CD4-positive, alpha-beta T cell treated with Interleukin-12 subunit alpha and Interleukin-12 subunit beta, for 1 hour (primary cell): ENCODE data around the gene CNIH1.
"Not testable (repeated sequence)": the region's sequence is repeated elsewhere in the genome, so short reads cannot be mapped to it uniquely, and the experiment has no call there.

Source experiments
- DNase-seq: peaks from one replicate; pipeline ENCODE4 v3.0.0-alpha.2; 2020

CNIH1 gene

DNA sequence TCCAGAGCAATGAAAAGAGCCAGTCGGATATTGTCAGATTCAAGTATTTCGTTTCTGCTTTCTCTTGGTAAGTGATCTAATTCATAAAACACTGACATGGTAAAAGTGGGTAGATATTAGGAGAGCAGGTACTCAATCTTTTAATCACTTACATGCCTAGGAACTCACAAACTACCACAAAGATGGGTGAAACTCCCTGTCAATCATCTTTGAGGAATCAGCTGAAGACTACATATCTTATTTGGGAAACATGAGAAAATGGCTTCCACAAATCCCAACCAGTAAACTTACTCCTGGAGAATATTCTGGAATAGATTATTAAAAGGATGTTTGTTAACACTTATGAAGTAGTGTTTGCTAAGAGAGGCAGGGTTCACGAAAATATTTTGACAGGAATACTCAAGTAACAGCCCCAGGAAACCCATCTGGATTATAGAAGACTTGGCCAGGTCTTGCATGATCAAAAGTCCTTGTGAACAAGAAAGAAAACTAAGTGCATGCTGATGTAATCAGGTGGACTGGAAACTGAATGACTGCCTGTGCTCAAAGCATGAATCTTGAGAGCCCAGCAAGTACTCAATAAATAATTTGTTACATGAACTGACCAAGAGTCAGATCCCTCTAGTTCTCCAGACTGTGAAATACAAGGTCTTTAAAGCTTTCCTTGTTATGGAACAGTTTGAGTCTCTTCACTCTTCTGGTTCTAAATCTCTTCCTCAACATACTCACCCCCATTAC lies 15.5 kb downstream of the CNIH1 start:
- no peak for DNase-seq

- DNase-seq: no peak
Measured at GRCh38 chr14:54425068-54425467, 16.1 kb downstream of the CNIH1 start.

DNA sequence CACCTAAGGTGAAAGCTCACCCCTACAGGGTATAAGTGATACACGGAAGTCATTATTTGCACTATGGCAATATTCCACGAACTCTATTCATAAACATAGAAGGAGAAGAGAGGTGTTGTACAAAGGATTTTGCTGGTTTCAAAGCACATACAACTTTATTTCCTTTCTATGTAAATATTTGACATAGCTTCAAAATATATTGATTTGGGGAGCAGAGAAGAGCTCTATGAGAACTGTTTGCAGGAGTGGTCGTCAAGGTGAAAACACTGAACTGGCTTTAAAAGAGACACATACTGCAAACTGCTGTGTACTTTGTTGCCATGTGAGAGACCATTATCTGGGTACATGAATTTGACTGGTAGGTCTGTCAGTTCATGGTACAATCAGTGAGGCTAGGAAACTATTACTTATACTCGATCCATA lies 16.7 kb downstream of the CNIH1 start:
- no peak for DNase-seq

GRCh38 chr14:54423991-54424390 lies 17.2 kb downstream of the CNIH1 start:
- no peak for DNase-seq

- peak; percentile 16 for DNase-seq
Measured at GRCh38 chr14:54420478-54421142, 20.6 kb downstream of the CNIH1 start.

DNA sequence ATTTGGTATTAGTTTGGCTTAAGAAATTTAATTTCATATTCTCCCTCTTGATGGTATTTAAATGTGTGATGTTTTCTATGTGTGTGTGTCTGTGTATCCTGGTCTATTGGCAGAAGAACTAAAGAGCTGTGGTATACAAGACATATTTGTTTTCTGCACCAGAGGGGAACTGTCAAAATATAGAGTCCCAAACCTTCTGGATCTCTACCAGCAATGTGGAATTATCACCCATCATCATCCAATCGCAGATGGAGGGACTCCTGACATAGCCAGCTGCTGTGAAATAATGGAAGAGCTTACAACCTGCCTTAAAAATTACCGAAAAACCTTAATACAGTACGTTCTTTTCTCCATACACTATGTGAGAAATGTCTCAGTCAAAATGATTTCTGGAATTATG lies 29.8 kb downstream of the CNIH1 start:
- DNase-seq: no peak

- no peak for DNase-seq
Measured at GRCh38 chr14:54410215-54410614, 31.0 kb downstream of the CNIH1 start.

GRCh38 chr14:54403401-54404005 lies 37.7 kb downstream of the CNIH1 start:
- not testable (repeated sequence) for DNase-seq

DNA sequence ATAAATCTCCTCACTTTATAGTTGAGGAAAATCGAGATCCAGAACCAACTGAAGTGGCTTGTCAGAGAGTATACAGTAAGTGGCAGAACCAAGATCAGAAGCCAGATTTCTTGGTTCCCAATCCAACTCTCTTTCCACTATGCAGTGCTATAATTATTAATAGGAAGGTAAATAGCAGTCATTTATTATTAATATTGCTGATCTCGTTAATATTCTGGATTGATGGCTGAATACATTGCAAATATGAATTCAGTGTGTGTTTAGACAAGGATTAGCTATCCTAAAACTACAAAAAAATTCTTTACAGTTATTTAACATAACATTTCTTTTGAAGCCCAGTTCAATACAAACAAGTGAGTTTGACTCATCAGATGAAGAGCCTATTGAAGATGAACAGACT lies 41.6 kb downstream of the CNIH1 start:
- DNase-seq: no peak

DNA sequence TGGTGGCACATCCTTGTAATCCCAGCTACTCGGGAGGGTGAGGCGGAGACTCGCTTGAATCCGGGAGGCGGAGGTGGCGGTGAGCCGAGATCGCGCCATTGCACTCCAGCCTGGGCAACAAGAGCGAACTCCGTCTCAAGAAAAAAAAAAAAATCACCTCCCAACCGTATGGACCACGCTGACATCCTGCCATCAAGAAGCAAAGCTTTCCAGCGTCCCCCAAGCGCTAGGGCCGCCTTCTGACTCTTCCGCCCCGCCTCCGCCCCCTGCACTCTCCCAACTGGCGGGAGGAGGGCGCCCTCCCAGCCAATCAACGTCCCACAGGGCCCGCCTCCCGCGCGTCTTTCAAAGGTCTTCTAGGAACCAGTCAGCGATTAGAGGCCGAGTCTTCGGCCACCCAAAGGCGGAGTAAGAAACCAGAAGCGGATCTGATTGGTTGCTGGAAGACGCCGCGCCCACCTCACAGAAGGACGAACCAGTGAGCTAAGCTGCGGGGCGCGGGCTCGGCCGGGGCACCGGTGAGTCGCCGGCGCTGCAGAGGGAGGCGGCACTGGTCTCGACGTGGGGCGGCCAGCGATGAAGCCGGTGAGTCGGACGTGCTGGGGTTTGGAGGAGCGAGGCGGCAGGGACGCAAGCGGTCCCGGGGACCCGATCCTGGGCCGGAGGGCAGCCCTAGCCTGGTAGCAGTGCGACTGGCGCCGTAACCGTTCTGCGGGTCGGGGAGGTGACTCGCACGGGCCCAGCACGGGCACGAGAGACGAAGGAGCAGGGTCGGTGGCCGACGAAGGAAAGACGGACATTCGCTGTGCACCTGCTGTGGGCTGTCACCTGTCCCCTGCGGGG lies 44.5 kb downstream of the CNIH1 start, which contains the start of gene CDKN3:
CDKN3 (plus strand) TSS at position 515 of the 843 bp plus-strand sequence; CDS start at position 577, 62 bp downstream.
- DNase-seq: peak; percentile 98

DNA sequence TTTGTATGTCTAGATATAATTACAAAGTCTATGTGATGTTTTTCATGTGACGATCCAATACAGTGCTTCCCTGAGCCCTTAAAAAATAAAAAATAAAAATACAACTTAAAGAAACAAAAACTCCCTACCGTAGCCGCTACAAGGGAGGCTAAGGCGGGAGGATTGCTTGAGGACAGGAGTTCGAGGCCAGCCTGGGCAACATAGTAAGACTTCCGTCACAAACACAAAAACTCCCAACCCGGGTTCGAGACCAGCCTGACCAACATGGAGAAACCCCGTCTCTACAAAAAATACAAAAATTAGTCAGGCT lies 45.0 kb downstream of the CNIH1 start:
- DNase-seq: no peak

DNA sequence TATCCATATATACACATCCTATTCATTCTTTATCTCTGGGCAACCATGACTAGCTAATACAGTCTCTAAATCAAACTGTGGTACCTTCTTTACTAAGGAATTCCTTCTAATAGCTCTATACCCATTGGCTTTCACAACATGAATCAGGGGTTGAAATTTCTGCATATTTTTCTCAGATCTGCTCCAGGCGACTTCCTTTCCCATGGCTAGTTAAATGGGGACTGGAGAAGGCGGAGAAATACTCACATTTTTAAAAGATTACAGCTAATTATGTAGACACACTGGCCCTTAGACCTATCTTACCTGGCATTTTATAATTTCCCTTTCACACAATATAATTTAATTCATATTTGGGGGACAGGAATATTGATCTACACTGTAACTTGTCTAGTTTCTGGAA lies 45.5 kb downstream of the CNIH1 start:
- DNase-seq: no peak

DNA sequence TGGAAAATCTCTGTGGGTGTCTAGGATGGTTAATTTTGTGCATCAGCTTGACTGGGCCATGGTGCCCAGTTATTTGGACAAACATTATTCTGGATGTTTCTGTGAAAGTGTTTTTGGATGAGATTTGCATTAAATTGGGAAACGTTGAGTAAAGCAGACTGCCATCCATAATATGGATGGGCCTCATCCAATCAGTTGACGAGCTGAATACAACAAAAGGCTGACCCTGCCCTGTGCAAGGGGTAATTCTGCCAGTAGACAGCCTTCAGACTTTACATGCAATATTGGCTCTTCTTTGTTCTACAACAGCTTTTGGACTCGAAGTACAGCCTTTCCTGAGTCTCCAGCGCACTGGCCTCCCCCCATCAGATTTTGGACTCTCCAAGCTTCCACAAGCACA lies 45.9 kb downstream of the CNIH1 start:
- DNase-seq: no peak

DNA sequence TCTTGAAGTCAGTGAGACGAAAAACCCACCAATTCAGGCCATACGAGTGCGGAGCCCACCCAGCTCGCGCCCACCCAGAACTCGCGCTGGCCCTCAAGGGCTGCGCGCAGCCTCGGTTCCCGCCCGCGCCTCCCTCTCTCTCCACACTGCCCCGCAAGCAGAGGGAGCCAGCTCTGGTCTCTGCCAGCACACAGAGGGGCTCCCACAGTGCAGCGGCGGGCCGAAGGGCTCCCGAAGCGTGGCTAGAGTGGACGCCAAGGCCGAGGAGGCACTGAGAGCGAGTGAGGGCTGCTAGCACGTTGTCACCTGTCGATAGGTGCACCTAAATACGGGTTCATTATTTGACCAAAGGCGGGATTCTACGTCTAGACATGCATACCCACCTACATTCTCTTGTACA lies 46.6 kb downstream of the CNIH1 start:
- no peak for DNase-seq

DNA sequence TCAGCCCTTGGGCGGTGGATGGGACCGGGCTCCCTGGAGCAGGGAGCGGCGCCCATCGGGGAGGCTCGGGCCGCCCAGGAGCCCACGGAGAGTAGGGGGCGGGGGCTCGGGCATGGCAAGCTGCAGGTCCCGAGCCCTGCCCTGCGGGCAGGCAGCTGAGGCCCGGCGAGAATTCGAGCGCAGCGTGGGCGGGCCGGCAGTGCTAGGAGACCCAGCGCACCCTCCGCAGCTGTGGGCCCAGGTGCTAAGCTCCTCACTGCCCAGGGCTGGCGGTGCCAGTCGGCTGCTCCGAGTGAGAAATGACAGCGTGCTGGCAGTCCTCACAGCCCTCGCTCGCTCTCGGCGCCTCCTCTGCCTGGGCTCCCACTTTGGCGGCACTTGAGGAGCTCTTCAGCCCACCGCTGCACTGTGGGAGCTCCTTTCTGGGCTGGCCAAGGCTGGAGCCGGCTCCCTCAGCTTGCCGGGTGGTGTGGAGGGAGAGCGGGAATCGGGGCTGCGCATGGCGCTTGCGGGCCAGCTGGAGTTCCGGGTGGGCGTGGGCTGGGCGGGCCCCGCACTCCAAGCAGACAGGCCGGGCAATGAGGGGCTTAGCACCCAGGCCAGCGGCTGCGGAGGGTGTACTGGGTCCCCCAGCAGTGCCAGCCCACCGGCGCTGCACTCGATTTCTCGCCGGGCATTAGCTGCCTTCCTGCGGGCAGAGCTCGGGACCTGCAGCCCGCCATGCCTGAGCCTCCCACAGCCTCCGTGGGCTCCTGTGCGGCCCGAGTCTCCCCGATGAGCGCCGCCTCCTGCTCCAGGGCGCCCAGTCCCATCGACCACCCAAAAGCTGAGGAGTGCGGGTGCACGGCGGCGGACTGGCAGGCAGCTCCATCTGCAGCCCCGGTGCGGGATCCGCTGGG lies 47.9 kb downstream of the CNIH1 start:
- DNase-seq: not testable (repeated sequence)

DNA sequence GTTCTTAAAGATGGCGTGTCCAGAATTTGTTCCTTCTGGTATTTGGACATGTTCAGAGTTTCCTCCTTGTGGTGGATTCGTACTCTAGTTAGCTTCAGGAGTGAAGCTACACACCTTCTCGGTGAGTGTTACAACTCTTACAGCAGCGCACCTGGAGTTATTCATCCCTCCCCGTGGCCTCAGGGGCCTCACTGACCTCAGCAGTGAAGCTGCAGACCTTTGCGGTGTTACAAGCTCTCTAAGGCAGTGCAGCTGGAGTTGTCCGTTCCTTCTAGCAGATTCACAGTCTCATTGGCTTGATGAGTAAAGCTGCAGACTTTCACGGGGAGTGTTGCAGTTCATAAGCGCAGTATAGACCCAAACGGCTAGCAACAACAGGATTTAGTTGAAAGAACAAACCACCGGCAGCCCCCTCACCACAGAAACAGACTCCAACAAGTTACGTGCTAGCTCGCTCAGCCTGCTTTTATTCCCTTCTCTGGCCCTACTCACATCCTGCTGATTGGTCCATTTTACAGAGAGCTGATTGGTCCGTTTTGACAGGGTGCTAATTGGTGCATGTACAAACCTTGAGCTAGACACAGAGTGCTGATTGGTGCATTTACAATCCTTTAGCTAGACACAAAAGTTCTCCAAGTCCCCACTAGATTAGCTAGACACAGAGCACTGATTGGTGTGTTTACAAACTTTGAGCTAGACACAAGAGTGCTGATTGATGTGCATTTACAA lies 48.9 kb downstream of the CNIH1 start:
- DNase-seq: no peak

DNA sequence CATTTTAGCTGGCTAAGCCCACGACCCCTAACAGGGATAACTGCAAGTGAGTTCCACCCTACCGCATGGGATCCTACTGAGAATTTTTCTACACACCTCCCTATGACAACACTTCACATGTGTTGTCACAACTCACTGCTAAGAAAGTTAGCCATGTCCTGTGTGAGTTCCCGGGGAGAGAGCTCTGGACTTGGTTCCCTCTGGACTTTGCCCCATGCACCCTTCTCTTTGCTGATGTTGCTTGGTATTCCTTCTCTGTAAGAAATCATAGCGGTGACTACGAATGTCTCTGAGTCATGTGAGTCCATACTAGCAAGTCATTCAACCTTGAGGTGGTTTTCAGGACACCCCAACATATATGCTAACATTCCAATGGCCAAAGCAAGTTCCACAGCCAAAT lies 53.8 kb downstream of the CNIH1 start:
- DNase-seq: no peak

DNA sequence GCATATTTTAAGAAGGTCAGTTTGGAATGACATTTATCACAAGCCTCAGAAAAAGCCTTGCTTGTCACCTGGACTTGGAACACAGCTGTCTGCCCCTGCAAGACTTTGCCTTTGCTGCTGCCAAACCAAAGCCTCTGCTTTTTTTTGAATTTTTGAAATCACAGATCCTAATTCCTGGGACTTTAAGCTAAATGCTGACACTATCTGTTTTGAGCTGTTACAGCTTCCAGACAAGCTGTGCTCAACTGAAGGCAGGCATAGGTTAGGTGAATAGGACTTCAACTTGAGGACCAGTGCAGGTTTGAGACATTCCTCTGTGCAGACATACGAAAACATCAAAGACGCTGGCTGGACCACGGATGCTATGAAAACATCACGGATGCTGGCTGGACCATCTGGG lies 55.6 kb downstream of the CNIH1 start:
- no peak for DNase-seq

GRCh38 chr14:54383835-54384234 lies 57.3 kb downstream of the CNIH1 start:
- DNase-seq: no peak

DNA sequence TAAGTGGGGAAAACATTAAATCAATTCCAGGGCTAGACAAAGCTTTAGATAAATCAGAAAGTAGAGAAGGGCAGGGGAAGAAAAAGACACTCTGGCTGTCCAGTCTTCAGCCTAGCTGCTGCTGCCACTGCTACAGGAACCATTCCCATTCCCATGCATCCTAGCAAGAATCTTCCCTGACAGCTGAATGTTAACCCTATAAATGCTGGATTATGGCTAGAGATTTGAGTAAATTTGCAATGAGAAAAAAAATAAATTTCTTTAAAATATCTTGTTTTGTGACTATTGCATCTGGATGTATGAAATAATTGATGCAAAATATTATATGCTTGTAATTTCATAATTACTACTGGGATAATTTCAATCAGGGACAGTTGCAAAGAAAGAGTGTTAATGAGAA lies 59.4 kb downstream of the CNIH1 start:
- DNase-seq: no peak

DNA sequence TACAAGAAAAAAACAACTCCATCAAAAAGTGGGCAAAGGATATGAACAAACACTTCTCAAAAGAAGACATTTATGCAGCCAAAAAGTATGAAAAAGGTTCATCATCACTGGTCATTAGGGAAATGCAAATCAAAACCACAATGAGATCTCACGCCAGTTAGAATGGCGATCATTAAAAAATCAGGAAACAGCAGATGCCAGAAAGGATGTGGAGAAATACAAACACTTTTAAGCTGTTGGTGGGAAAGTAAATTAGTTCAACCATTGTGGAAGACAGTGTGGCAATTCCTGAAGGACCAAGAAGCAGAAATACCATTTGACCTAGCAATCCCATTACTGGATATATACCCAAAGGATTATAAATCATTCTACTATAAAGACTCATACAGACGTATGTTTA lies 60.6 kb downstream of the CNIH1 start:
- not testable (repeated sequence) for DNase-seq

GRCh38 chr14:54378893-54379292 lies 62.3 kb downstream of the CNIH1 start:
- not testable (repeated sequence) for DNase-seq
